ENCODE measurements around the gene SMIM15. TPM values are rescaled to one million over a fixed set of nuclear protein-coding genes. Genes with fewer than 3 reads are reported as not detected.

The SMIM15 gene
- total RNA-seq, 3 donors from 2014 or later (not counting 1 experiment from before 2014, with no cell fraction given), result 19.5 to 24.1 (median 23.8) TPM

DNA sequence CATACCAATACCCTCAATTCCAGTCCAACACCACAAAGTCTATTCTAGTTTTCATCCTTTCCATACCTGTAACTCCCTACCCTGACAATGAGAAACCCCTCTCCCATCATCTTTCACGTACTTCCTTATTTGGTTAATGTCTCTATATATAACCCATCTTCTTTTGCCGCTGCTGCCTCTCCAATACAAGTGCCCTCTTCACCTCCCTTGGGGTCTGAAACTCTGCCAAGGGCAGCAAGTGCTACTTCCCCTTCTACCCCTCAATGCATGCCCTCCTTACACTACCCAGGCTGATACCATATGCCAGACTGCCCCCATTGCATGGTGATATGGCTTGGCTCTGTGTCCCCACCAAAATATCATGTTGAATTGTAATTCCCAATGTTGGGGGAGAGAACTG is 24.4 kb upstream of the SMIM15 start:
- Histone ChIP-seq H3K9me3 (ENCODE audit: control insufficient read depth, insufficient read depth, low read length) (no peaks in the 10 kb centered on the region), H3K4me1 (ENCODE audit: control insufficient read depth, insufficient read depth, low read length) (no peaks in the 10 kb centered on the region), H3K27ac (ENCODE audit: low read length) (no peak overlapping the region), H3K4me3 (ENCODE audit: low read length) (no peak overlapping the region), H3K27me3 (ENCODE audit: control insufficient read depth, insufficient read depth, low read length) (no peaks in the 10 kb centered on the region), H3K36me3 (ENCODE audit: control insufficient read depth, insufficient read depth, low read length) (no peaks in the 10 kb centered on the region)
- H3K36me3 Mint-ChIP-seq, result peaks cover 6% of the 10 kb centered on the region
- 25% methylated on average over 2 of the region's 2 CpGs for WGBS (ENCODE audit: insufficient coverage)
- H3K27me3 Mint-ChIP-seq (ENCODE audit: low read depth in 2 of 2), result peaks cover 5 to 22% of the 10 kb centered on the region in 2 donors
- no peak overlapping the region for H3K27ac Mint-ChIP-seq
- H3K9me3 Mint-ChIP-seq, result no peaks in the 10 kb centered on the region
- intact Hi-C loops (cut with micrococcal nuclease), result no loop called here
- H3K4me3 Mint-ChIP-seq, result no peak overlapping the region
- ATAC-seq (no peak), DNase-seq (no peak)
- TF ChIP-seq, protein P1, sequence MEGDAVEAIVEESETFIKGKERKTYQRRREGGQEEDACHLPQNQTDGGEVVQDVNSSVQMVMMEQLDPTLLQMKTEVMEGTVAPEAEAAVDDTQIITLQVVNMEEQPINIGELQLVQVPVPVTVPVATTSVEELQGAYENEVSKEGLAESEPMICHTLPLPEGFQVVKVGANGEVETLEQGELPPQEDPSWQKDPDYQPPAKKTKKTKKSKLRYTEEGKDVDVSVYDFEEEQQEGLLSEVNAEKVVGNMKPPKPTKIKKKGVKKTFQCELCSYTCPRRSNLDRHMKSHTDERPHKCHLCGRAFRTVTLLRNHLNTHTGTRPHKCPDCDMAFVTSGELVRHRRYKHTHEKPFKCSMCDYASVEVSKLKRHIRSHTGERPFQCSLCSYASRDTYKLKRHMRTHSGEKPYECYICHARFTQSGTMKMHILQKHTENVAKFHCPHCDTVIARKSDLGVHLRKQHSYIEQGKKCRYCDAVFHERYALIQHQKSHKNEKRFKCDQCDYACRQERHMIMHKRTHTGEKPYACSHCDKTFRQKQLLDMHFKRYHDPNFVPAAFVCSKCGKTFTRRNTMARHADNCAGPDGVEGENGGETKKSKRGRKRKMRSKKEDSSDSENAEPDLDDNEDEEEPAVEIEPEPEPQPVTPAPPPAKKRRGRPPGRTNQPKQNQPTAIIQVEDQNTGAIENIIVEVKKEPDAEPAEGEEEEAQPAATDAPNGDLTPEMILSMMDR (IDR thresholded peaks at IDR 0.05), result no peak
- H3K4me1 Mint-ChIP-seq, result peaks cover 0 to 6% of the 10 kb centered on the region in 2 donors

DNA sequence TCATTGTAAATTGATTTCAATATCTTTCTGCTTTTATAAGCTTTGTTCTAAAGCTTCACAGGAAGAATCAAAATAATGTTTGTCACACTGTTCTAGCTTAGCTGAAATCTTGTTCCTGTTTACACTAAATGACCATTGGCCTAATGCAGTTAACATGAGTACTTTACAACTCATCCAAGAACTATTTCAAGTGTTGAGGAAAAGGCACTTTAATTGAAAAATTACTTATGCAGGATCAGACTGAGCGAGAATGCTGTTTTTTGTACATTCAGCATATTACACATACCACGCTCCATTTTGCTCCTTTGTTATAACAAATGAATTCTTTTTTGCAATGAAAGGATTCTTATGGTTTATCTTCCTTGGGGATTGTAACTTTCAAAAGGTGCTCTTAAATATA is 22.4 kb upstream of the SMIM15 start:
- Mint-ChIP-seq H3K27me3 (ENCODE audit: low read depth in 2 of 2) (peaks cover 7 to 8% of the 10 kb centered on the region in 2 donors), H3K4me3 (no peak overlapping the region), H3K4me1 (peaks cover 7 to 18% of the 10 kb centered on the region in 2 donors), H3K27ac (no peak overlapping the region), H3K9me3 (no peaks in the 10 kb centered on the region), H3K36me3 (no peaks in the 10 kb centered on the region)
- intact Hi-C loops (cut with micrococcal nuclease), result no loop called here
- whole genome bisulfite sequencing (ENCODE audit: insufficient coverage), result no CpG with 5 or more reads among the region's 2 CpGs
- Histone ChIP-seq H3K4me3 (ENCODE audit: low read length) (no peak overlapping the region), H3K4me1 (ENCODE audit: control insufficient read depth, insufficient read depth, low read length) (no peaks in the 10 kb centered on the region), H3K36me3 (ENCODE audit: control insufficient read depth, insufficient read depth, low read length) (no peaks in the 10 kb centered on the region), H3K27me3 (ENCODE audit: control insufficient read depth, insufficient read depth, low read length) (no peaks in the 10 kb centered on the region), H3K27ac (ENCODE audit: low read length) (no peak overlapping the region), H3K9me3 (ENCODE audit: control insufficient read depth, insufficient read depth, low read length) (no peaks in the 10 kb centered on the region)
- ATAC-seq (no peak), DNase-seq (no peak)
- TF ChIP-seq, protein P1 (IDR thresholded peaks at IDR 0.05), result no peak

DNA sequence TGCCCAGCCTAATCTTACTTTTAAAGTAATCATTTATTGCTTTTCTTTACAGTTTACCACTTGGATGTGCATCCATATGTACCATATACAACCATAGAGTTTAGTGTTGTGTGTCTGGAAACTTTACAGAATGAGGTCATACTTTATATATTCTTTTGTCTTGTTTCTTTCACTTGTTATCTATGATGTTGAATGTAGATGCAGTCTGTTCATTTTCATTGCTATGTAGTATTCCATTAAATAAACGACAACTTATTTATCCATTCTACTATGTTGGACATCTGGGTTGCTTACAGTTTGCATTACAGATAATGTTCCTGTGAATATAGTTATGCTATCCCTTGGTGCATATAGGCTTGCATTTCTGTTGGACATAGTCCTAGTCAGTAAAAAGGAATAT is 21.3 kb upstream of the SMIM15 start:
- TF ChIP-seq, protein P1 (IDR thresholded peaks at IDR 0.05), result no peak
- DNase-seq (no peak), ATAC-seq (no peak)
- Histone ChIP-seq H3K4me3 (ENCODE audit: low read length) (no peak overlapping the region), H3K4me1 (ENCODE audit: control insufficient read depth, insufficient read depth, low read length) (no peaks in the 10 kb centered on the region), H3K9me3 (ENCODE audit: control insufficient read depth, insufficient read depth, low read length) (no peaks in the 10 kb centered on the region), H3K27ac (ENCODE audit: low read length) (no peak overlapping the region), H3K27me3 (ENCODE audit: control insufficient read depth, insufficient read depth, low read length) (no peaks in the 10 kb centered on the region), H3K36me3 (ENCODE audit: control insufficient read depth, insufficient read depth, low read length) (no peaks in the 10 kb centered on the region)
- no peak overlapping the region for H3K4me3 Mint-ChIP-seq
- H3K9me3 Mint-ChIP-seq, result no peaks in the 10 kb centered on the region
- WGBS (ENCODE audit: insufficient coverage), result no CpG with 5 or more reads among the region's 1 CpG
- H3K36me3 Mint-ChIP-seq, result no peaks in the 10 kb centered on the region
- peaks cover 7 to 18% of the 10 kb centered on the region in 2 donors for H3K4me1 Mint-ChIP-seq
- H3K27ac Mint-ChIP-seq, result no peak overlapping the region
- peaks cover 8 to 9% of the 10 kb centered on the region in 2 donors for H3K27me3 Mint-ChIP-seq (ENCODE audit: low read depth in 2 of 2)
- intact Hi-C loops (cut with micrococcal nuclease), result no loop called here

DNA sequence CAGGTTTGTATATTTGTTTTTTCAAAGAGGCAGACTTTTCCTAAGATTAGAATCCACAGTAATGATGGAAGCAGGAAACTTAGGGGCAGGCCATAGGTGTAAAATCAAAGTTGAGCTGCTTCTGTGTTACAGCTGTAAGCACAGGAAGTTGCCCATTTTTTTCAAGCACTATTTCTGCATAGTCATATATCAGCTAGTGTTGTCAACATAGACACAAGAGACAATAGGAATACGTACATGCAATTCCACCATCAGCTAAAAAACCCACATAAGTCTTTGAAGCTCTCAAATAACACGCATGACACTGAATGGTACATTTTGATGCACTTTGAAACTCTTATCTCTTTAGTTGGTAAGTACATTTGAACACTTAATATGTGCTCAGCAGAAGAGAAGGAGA is 20.2 kb upstream of the SMIM15 start:
- H3K27ac ChIP-seq (ENCODE audit: low read length), result no peak overlapping the region
- H3K36me3 ChIP-seq (ENCODE audit: control insufficient read depth, insufficient read depth, low read length), result no peaks in the 10 kb centered on the region
- H3K27me3 ChIP-seq (ENCODE audit: control insufficient read depth, insufficient read depth, low read length), result no peaks in the 10 kb centered on the region
- Mint-ChIP-seq H3K4me1 (peaks cover 7 to 18% of the 10 kb centered on the region in 2 donors), H3K36me3 (no peaks in the 10 kb centered on the region), H3K27ac (no peak overlapping the region), H3K9me3 (no peaks in the 10 kb centered on the region), H3K27me3 (ENCODE audit: low read depth in 2 of 2) (peaks cover 9 to 11% of the 10 kb centered on the region in 2 donors), H3K4me3 (no peak overlapping the region)
- TF ChIP-seq, protein P1 (IDR thresholded peaks at IDR 0.05), result no peak
- H3K9me3 ChIP-seq (ENCODE audit: control insufficient read depth, insufficient read depth, low read length), result no peaks in the 10 kb centered on the region
- ATAC-seq (peak in 1 of 3 donors; percentile 33), DNase-seq (no peak)
- no CpG with 5 or more reads among the region's 2 CpGs for WGBS (ENCODE audit: insufficient coverage)
- no peak overlapping the region for H3K4me3 ChIP-seq (ENCODE audit: low read length)
- no peaks in the 10 kb centered on the region for H3K4me1 ChIP-seq (ENCODE audit: control insufficient read depth, insufficient read depth, low read length)
- intact Hi-C loops (cut with micrococcal nuclease), result no loop called here

Data from natural killer cell (primary cell).